A549 (cell line): ENCODE measurements around the gene KNCN.

Source experiments
- CHD2 ChIP-seq: fragments of 150-350 bp; IDR thresholded peaks from 2 replicates; pipeline ENCODE4 v1.6.1; 2014; ENCODE audit warnings: low read length; ENCODE audit not compliant: partially characterized antibody
- CTCF ChIP-seq: fragments of >200 bp; sonication (Bioruptor Twin); formaldehyde crosslinking; IDR thresholded peaks from 3 replicates; pipeline ENCODE4 v1.5.1; 2016
- NFE2L2 ChIP-seq: fragments of 150-350 bp; conservative IDR thresholded peaks from 2 replicates; pipeline ENCODE4 v1.6.1; 2014; ENCODE audit warnings: low read length
- POLR2A ChIP-seq: IDR thresholded peaks from 2 replicates; pipeline ENCODE4 v1.6.1; 2012; ENCODE audit warnings: mild to moderate bottlenecking, low read length
- TF ChIP-seq, protein P1 (sequence below): fragments of 200-600 bp; sonication (generic); IDR thresholded peaks from 2 replicates; pipeline ENCODE4 v1.6.1; 2016; ENCODE audit warnings: antibody characterized with exemption, mild to moderate bottlenecking, moderate library complexity
- TF ChIP-seq, protein P2 (sequence below): fragments of 450-650 bp; IDR thresholded peaks from 2 replicates; pipeline ENCODE4 v1.6.1; 2014; ENCODE audit warnings: antibody characterized with exemption

GRCh38 chr1:46547481-46548383 lies 3.7 kb downstream of the KNCN start:
- TF ChIP-seq NFE2L2, result no peak
- TF ChIP-seq, protein P1, sequence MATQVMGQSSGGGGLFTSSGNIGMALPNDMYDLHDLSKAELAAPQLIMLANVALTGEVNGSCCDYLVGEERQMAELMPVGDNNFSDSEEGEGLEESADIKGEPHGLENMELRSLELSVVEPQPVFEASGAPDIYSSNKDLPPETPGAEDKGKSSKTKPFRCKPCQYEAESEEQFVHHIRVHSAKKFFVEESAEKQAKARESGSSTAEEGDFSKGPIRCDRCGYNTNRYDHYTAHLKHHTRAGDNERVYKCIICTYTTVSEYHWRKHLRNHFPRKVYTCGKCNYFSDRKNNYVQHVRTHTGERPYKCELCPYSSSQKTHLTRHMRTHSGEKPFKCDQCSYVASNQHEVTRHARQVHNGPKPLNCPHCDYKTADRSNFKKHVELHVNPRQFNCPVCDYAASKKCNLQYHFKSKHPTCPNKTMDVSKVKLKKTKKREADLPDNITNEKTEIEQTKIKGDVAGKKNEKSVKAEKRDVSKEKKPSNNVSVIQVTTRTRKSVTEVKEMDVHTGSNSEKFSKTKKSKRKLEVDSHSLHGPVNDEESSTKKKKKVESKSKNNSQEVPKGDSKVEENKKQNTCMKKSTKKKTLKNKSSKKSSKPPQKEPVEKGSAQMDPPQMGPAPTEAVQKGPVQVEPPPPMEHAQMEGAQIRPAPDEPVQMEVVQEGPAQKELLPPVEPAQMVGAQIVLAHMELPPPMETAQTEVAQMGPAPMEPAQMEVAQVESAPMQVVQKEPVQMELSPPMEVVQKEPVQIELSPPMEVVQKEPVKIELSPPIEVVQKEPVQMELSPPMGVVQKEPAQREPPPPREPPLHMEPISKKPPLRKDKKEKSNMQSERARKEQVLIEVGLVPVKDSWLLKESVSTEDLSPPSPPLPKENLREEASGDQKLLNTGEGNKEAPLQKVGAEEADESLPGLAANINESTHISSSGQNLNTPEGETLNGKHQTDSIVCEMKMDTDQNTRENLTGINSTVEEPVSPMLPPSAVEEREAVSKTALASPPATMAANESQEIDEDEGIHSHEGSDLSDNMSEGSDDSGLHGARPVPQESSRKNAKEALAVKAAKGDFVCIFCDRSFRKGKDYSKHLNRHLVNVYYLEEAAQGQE, result no peak
- TF ChIP-seq, protein P2, sequence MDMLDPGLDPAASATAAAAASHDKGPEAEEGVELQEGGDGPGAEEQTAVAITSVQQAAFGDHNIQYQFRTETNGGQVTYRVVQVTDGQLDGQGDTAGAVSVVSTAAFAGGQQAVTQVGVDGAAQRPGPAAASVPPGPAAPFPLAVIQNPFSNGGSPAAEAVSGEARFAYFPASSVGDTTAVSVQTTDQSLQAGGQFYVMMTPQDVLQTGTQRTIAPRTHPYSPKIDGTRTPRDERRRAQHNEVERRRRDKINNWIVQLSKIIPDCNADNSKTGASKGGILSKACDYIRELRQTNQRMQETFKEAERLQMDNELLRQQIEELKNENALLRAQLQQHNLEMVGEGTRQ, result no peak
- TF ChIP-seq CTCF, result peak; percentile 54
- no peak for TF ChIP-seq CHD2
- TF ChIP-seq POLR2A, result no peak
